Fibroblast of lung (primary cell): ENCODE data around the gene B3GALNT2.
"Not testable (repeated sequence)": the region's sequence is repeated elsewhere in the genome, so short reads cannot be mapped to it uniquely, and the experiment has no call there.

Experiments used
- EZH2 ChIP-seq: IDR thresholded peaks from 2 replicates; pipeline ENCODE4 v1.5.1; 2012; ENCODE audit warnings: low read length, control low read depth, mild to moderate bottlenecking; ENCODE audit errors: missing control alignments
- TF ChIP-seq, protein P1 (sequence below), 2 donors: IDR thresholded peaks in 1 of 2; conservative IDR thresholded peaks in 1 of 2; 1 replicate in 1 of 2; 2 replicates in 1 of 2; pipeline ENCODE4 v1.5.1; 2011 to 2012; ENCODE audit warnings: low read length in 2 of 2, control low read depth in 1 of 2, inconsistent platforms in 1 of 2, low read depth in 1 of 2, mild to moderate bottlenecking in 1 of 2

- TF ChIP-seq, protein P1, sequence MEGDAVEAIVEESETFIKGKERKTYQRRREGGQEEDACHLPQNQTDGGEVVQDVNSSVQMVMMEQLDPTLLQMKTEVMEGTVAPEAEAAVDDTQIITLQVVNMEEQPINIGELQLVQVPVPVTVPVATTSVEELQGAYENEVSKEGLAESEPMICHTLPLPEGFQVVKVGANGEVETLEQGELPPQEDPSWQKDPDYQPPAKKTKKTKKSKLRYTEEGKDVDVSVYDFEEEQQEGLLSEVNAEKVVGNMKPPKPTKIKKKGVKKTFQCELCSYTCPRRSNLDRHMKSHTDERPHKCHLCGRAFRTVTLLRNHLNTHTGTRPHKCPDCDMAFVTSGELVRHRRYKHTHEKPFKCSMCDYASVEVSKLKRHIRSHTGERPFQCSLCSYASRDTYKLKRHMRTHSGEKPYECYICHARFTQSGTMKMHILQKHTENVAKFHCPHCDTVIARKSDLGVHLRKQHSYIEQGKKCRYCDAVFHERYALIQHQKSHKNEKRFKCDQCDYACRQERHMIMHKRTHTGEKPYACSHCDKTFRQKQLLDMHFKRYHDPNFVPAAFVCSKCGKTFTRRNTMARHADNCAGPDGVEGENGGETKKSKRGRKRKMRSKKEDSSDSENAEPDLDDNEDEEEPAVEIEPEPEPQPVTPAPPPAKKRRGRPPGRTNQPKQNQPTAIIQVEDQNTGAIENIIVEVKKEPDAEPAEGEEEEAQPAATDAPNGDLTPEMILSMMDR (conservative IDR thresholded peaks at IDR 0.05 in 1 of 2, IDR thresholded peaks at IDR 0.05 in 1 of 2; ENCODE audit: low read depth in 1 of 2, low read length in 2 of 2): not testable (repeated sequence)
- not testable (repeated sequence) for TF ChIP-seq EZH2
Observed at GRCh38 chr1:235462832-235463231, 41.4 kb downstream of the B3GALNT2 start.
